Nephron progenitor cell (in vitro differentiated cells): ENCODE results near the gene NCR3LG1.
A peak's percentile ranks its signal among the peaks of the same experiment; 100 is the strongest.

Experiments used
- DNase-seq: peaks from one replicate; pipeline ENCODE4 v3.0.0; 2021
- H3K27ac Mint-ChIP-seq: 2 replicates; pipeline ENCODE4 v1.8.0; 2021; ENCODE audit warnings: mild to moderate bottlenecking, moderate library complexity, mixed read lengths
- H3K27me3 Mint-ChIP-seq: 2 replicates; pipeline ENCODE4 v1.8.0; 2021; ENCODE audit warnings: mild to moderate bottlenecking, low read depth, mixed read lengths; ENCODE audit not compliant: poor library complexity
- H3K36me3 Mint-ChIP-seq: 2 replicates; pipeline ENCODE4 v1.8.0; 2021; ENCODE audit warnings: low read depth, mixed read lengths
- H3K4me1 Mint-ChIP-seq: 2 replicates; pipeline ENCODE4 v1.8.0; 2021; ENCODE audit warnings: mixed read lengths
- H3K4me3 Mint-ChIP-seq: 2 replicates; pipeline ENCODE4 v1.8.0; 2021; ENCODE audit warnings: mild to moderate bottlenecking, moderate library complexity, mixed read lengths
- H3K9me3 Mint-ChIP-seq: 2 replicates; pipeline ENCODE4 v1.8.0; 2021; ENCODE audit warnings: mild to moderate bottlenecking, moderate library complexity, mixed read lengths
- TF ChIP-seq, protein P1 (sequence below): fragments of 200-600 bp; sonication (generic); IDR thresholded peaks from 2 replicates; pipeline ENCODE4 v1.5.0; 2021; ENCODE audit warnings: antibody characterized with exemption

Gene NCR3LG1, protein sequence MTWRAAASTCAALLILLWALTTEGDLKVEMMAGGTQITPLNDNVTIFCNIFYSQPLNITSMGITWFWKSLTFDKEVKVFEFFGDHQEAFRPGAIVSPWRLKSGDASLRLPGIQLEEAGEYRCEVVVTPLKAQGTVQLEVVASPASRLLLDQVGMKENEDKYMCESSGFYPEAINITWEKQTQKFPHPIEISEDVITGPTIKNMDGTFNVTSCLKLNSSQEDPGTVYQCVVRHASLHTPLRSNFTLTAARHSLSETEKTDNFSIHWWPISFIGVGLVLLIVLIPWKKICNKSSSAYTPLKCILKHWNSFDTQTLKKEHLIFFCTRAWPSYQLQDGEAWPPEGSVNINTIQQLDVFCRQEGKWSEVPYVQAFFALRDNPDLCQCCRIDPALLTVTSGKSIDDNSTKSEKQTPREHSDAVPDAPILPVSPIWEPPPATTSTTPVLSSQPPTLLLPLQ

DNA sequence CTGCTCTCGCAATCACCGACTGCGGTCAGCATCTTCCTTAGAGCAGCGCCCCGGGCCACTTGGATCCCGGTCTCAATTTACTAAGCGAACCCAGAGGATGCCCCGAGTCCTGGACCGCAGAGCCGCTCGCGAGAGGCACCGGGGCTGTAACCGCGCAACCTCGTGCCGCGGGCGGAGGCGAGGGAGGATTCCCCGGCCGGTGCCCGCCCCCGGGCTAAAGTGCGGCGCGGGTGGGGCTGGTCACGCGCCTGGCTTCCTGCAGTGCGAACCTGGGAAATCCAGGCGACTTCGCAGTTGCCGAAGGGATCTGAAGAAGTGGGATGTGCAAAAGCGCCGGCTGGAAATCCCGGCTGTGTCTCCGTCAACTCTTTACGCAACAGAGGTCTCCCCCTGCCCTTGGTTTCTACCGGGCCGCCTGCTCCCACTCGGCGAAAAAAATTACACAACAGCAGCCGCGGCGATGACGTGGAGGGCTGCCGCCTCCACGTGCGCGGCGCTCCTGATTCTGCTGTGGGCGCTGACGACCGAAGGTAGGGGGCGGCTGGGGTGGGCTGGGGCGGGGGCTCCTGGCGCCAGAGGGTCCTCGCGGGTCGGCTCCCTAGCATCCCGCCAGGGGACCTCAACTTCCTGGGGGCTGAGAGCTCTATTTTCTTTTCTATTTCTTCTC, at the start of gene NCR3LG1:
Gene NCR3LG1, plus strand, starts transcription at position 291 of the 667 bp plus-strand sequence. Its CDS starts 170 bp downstream, at position 461.
- DNase-seq: peak; percentile 51
- TF ChIP-seq, protein P1, sequence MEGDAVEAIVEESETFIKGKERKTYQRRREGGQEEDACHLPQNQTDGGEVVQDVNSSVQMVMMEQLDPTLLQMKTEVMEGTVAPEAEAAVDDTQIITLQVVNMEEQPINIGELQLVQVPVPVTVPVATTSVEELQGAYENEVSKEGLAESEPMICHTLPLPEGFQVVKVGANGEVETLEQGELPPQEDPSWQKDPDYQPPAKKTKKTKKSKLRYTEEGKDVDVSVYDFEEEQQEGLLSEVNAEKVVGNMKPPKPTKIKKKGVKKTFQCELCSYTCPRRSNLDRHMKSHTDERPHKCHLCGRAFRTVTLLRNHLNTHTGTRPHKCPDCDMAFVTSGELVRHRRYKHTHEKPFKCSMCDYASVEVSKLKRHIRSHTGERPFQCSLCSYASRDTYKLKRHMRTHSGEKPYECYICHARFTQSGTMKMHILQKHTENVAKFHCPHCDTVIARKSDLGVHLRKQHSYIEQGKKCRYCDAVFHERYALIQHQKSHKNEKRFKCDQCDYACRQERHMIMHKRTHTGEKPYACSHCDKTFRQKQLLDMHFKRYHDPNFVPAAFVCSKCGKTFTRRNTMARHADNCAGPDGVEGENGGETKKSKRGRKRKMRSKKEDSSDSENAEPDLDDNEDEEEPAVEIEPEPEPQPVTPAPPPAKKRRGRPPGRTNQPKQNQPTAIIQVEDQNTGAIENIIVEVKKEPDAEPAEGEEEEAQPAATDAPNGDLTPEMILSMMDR: no peak
- H3K9me3 Mint-ChIP-seq: peaks cover 20% of the 10 kb centered on the region
- H3K4me3 Mint-ChIP-seq: peak within 1 kb of the TSS; percentile 87
- H3K27ac Mint-ChIP-seq: no peak within 1 kb of the TSS
- H3K27me3 Mint-ChIP-seq: peaks cover 68% of the 10 kb centered on the region
- H3K36me3 Mint-ChIP-seq: no peaks in the 10 kb centered on the region
- peaks cover 22% of the 10 kb centered on the region for H3K4me1 Mint-ChIP-seq

DNA sequence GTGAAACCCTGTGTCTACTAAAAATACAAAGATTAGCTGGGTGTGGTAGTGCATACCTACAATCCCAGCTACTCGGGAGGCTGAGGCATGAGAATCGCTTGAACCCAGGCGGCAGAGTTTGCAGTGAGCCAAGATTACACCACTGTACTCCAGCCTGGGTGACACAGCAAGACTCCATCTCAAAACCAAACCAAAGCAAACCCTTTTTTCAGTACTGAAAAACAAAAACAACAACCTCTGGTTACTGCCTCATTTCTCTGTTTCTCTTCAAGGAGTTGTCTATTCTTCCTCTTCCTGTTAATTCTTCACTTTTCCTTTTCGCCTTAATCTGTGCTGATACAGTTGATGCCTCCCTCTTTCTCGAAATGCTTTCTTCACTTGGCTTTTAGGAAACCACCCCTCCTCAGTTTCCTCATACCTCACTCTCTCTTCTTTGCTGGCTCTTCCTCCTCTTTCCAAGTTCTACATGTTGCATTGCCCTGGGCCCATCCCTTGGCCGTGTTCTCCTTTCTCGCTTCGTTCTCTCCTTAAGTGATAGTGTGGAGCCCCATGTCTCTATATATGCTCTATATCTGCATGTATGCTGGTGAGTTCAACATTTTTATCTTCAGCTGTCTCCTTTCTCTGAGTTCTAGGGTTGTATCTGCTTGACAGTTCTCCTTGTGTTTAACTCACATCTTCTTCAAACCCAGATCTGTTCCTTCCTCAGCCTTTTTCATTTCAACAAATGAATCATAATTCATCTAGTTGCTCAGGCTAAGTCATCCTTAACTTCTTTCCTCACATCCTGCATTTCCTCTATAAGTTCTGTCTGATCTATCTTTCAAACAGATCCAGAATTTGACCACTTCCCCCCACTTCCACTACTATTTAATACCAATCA, 38.0 kb upstream of the NCR3LG1 start:
- Mint-ChIP-seq H3K4me1 (no peaks in the 10 kb centered on the region), H3K9me3 (no peaks in the 10 kb centered on the region), H3K27ac (no peak overlapping the region), H3K4me3 (no peak overlapping the region), H3K36me3 (peaks cover 15% of the 10 kb centered on the region), H3K27me3 (no peaks in the 10 kb centered on the region)
- TF ChIP-seq, protein P1: no peak
- no peak for DNase-seq

DNA sequence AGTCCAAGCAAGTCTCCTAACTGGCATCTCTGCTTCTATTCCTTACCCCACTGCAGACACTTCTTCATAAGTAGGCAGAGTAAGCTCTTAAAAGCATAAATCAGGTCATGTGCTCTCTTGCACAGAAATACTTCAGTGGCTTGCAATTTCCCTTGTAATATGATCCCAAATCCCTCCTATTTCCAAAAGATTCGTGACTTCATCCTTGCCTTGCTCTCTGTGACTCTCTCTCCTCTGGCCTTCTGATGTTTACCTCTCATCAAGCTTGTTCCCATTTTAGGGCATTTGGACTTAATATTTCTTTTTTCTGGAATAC, 37.4 kb upstream of the NCR3LG1 start:
- Mint-ChIP-seq H3K4me3 (no peak overlapping the region), H3K4me1 (no peaks in the 10 kb centered on the region), H3K27ac (no peak overlapping the region), H3K27me3 (no peaks in the 10 kb centered on the region), H3K36me3 (peaks cover 15% of the 10 kb centered on the region), H3K9me3 (no peaks in the 10 kb centered on the region)
- DNase-seq: no peak
- TF ChIP-seq, protein P1: no peak

DNA sequence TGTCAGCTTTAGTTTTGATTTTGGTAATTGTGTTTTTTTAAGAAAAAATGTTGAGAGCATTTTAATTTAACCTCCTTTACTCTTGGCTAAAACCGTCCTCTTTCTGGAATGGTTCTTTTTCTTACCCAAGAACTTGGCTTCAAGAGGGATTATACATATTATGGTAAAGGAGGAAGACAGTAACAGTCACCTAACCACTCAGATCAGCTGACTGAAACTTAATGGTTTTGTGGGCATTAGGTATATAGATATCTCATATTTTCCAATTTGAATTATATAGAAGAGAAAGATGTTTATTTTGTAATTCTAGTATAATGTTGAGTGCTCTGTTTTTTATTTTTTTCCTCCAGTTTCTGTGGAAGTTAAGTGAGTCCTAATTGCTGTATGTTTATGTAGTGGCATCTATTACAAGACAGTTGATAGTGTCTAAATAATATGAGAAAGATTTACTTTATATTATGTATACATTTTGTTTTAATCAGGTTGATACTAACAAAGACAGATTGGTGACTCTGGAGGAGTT, 36.6 kb upstream of the NCR3LG1 start:
- no peak for DNase-seq
- Mint-ChIP-seq H3K27ac (no peak overlapping the region), H3K9me3 (no peaks in the 10 kb centered on the region), H3K36me3 (peaks cover 16% of the 10 kb centered on the region), H3K4me1 (no peaks in the 10 kb centered on the region), H3K4me3 (no peak overlapping the region), H3K27me3 (no peaks in the 10 kb centered on the region)
- TF ChIP-seq, protein P1: no peak

DNA sequence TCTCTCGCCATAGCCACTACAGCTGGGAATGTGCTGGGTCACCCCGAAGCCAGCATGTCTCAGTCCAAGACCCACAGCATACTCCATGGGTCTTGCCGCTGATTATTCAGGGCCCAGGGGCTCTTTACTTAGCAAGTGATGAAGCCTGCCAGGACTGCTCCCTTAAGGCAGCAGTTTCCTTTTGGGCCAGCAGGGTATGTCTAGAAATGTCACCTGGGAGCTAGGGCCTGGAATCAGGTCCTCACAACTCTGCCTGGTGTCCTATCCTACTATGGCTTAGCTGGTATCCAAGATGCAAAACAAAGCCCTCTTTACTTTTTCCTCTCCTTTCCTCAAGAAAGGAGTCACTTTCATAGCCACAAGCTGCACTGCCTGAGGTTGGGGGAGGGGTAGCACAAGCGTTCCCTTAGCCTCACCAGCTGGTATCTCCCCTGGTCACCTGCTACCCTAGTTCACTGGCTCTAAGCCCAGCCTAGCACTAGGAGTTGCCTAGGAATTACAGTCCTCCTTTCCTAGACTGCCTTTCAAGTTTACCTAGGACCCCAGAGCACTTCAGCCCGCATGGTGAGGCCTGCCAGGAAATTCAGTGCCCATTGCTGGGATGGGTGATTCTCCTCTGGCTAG, 22.6 kb upstream of the NCR3LG1 start:
- Mint-ChIP-seq H3K4me3 (no peak overlapping the region), H3K4me1 (no peaks in the 10 kb centered on the region), H3K9me3 (no peaks in the 10 kb centered on the region), H3K27me3 (no peaks in the 10 kb centered on the region), H3K36me3 (peaks cover 20% of the 10 kb centered on the region), H3K27ac (no peak overlapping the region)
- TF ChIP-seq, protein P1: no peak
- DNase-seq: no peak
